Activated CD4-positive, alpha-beta T cell treated with anti-CD3 and anti-CD28 coated beads, Interleukin-2, amount 50 U/mL, for 16 hours (primary cell): ENCODE measurements around the gene CUX1.
"Not testable (repeated sequence)": the region's sequence is repeated elsewhere in the genome, so short reads cannot be mapped to it uniquely, and the experiment has no call there.

Experiments
- DNase-seq: peaks from one replicate; pipeline ENCODE4 v3.0.0-alpha.2; 2020

CUX1 gene

GRCh38 chr7:102154425-102154824, 337.0 kb downstream of the CUX1 start:
- no peak for DNase-seq

DNA sequence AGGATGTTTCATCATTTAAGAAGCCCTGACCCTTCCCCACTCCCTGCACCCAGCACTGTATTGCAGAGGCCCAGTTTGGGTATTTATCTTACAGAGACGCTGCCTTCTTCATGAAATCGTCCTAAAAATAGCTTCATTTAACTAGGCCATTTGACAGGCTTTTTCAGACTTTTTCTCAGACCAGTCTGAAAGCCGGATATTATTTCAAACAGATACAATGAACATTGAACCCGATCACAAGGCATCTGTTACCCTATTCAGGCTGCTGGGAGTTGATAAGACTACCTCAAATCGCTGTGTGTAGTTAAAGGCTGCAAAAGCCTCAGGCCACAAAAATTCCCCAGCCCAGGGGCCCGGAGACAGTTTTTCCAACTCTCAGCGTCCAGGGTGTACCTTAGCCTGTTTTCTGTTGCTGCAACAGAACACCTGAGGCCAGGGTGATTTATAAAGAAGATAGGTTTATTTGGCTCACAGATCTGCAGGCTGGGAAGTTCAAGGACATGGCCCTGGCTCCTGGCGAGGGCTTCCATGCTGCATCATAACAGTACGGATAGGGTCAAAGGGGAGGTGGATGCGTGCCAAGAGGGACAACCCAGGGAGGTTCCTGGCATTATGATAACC, 338.5 kb downstream of the CUX1 start:
- DNase-seq, result no peak

- no peak for DNase-seq
Observed at GRCh38 chr7:102156867-102157266, 339.4 kb downstream of the CUX1 start.

- no peak for DNase-seq
Observed at GRCh38 chr7:102165136-102165535, 347.7 kb downstream of the CUX1 start.

GRCh38 chr7:102167254-102167653, 349.8 kb downstream of the CUX1 start:
- no peak for DNase-seq

GRCh38 chr7:102169651-102170392, 352.4 kb downstream of the CUX1 start:
- no peak for DNase-seq

DNA sequence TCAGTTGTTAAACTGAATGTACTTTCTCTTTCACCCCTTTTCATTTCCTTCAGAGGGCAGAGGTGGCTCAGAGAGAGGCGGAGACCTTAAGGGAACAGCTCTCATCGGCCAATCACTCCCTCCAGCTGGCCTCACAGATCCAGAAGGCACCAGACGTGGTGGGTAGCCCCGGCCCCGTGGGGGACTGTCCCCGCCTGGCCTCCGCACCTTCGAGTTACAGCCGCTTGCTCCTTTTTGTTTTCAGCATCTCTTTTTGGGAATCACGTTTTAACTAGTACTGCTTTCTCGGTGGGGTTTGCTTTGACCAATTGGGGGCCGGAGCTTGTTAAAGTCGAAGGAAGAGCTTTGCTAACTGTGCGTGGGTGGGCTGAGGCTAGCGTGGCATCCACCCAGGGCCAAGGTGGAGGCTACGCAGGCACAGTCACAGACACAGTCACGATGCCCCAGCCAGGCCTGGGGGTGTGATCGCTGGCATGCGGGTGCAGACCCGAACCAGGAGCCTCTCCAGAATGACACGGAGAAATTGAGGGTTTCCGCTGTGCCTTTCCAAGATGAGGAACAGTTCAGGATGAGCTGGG, 353.1 kb downstream of the CUX1 start:
- no peak for DNase-seq

GRCh38 chr7:102173669-102174068, 356.2 kb downstream of the CUX1 start:
- no peak for DNase-seq

GRCh38 chr7:102175423-102176170, 358.2 kb downstream of the CUX1 start:
- DNase-seq, result no peak

GRCh38 chr7:102178410-102178809, 361.0 kb downstream of the CUX1 start:
- no peak for DNase-seq

- DNase-seq, result no peak
Observed at GRCh38 chr7:102180727-102181126, 363.3 kb downstream of the CUX1 start.

GRCh38 chr7:102181517-102181916, 364.1 kb downstream of the CUX1 start:
- DNase-seq, result no peak

- DNase-seq, result no peak
Observed at GRCh38 chr7:102182016-102182415, 364.6 kb downstream of the CUX1 start.

DNA sequence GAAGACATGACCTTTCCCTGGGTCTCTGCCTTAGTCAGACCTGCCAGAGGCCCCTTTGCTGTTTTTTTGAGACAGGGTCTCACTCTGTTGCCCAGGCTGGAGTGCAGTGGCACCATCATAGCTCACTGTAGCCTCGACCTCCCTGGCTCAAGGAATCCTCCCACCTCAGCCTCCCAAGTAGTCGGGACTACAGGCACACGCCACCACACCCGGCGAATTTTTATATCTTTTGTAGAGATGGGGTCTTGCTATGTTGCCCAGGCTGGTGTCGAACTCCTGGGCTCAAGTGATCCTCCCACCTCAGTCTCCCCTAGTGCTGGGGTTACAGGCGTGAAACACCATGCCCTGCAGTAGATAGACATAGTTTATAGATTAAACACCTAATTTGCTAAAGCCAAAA, 366.4 kb downstream of the CUX1 start:
- DNase-seq, result not testable (repeated sequence)

DNA sequence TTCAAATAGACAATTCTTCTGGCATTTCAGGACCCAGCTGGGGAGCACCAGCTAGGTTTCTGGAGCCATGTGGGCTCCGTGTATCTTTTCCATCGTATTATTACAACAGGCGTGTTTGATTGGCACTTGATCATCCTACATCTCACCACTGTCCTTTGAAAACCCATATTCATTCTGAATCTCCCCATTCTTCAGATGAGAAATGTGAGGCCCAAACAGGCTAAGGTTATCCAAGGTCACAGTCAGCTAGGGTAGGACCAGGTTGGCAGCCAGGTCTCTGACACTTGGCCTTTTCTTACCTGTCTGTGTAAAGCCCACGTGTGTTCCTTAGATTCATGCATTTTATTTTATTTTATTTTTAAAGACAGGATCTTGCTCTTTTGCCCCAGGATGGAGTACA, 366.9 kb downstream of the CUX1 start:
- no peak for DNase-seq

- no peak for DNase-seq
Observed at GRCh38 chr7:102185796-102186195, 368.4 kb downstream of the CUX1 start.

GRCh38 chr7:102186306-102186705, 368.9 kb downstream of the CUX1 start:
- DNase-seq, result no peak

DNA sequence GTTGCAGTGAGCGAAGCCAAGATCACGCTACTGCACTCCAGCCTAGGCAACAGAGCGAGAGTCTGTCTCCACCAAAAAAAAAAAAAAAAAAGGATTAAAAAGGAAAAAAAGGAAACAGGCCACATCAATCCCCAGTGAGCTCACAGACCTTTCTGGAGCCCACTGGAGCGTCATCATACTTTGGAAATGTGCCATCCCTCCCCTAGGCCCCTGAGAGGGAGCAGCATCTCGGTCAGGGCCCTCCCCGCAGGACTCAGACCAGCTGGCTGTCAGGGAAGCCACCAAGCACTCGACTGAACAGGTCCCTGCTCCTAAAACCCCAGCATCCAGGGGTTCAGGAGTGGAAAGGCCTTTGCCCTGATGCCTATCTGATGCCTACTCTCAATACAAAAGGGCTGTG, 371.3 kb downstream of the CUX1 start:
- no peak for DNase-seq

DNA sequence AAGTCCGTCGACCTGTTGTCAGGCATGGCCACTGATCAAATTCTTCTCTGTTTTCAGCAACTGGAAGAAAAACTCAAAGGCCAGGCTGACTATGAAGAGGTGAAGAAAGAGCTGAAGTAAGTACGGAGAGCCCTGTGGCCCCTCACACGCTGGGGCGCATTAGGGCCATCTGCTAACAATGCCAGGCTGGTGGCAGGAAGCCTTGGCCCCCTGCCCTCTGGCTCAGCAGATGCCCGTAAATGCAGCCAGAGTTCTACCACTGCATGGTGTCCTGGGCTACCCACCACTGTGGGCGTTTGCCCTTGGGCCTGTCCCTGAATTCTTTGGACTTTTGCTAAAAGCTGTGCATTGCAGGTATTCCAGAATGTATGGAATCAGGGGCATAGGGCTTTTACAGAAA, 372.3 kb downstream of the CUX1 start:
- no peak for DNase-seq

GRCh38 chr7:102190776-102191350, 373.4 kb downstream of the CUX1 start:
- no peak for DNase-seq

DNA sequence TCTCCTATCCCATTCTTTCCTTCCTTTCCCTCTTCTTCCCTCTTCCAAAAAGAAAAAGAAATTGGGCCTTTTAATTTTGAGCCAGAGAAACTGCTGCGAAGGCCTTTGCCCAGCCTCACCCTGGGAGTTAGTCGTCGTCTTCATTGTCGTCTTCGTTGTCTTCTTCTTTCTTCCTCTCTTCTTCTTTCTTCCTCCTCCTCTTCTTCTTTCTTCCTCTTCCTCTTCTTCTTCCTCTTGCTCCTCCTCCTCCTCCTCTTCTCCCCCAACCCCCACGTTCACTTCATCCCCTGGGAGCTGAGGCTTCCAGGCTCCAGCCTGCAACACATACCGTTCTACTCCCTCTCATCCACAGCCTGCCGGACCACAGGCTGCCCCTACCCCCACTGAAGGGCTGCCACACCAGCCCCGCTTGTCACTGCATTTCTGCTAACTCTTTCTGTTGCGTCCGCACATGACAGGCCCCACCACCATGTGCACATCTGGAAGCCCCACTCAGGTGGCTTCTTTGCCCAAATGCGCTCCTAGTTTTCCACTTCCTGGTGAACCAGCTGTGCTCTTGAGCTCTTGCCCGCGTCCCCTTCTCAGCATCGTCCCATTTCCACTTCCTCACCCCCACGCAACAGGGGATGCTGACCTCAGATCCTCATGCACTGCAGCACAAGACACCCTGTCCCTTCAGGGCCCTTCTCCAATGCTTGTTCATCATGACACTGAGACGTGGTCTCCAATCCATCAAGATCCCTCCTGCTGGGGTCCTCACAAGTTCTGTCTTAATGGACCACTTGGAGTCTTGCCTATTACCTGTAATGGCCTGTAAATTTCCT, 374.3 kb downstream of the CUX1 start:
- no peak for DNase-seq

DNA sequence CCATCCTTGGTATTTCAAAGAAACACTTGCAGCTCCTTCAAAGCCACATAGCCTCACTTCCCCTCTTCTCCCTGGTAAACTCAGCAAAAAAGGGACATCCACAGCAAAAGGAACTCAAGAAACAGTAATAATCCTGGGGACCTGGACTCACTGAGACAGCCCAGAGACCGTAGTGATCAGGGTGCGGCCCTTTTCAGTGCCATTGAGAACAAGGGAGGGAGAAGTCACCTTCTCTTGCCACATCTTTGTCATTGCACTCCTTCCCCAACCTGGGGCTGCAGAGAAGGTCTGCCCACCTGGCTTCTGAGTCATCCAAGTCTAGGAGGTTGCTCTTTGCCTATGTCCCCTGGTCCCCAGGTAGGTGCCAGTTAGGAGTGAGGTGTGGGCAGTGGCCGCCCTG, 375.4 kb downstream of the CUX1 start:
- DNase-seq, result no peak
